ENCODE measurements around the gene SYT13. TPM values are rescaled to one million over a fixed set of nuclear protein-coding genes. Genes with fewer than 3 reads are reported as not detected.

Gene SYT13
- total and polyA plus RNA-seq, 10 of the 15 experiments (the other 5 are each of a cell fraction or from before 2014, with no cell fraction given), result not detected

- TF ChIP-seq, protein P1, sequence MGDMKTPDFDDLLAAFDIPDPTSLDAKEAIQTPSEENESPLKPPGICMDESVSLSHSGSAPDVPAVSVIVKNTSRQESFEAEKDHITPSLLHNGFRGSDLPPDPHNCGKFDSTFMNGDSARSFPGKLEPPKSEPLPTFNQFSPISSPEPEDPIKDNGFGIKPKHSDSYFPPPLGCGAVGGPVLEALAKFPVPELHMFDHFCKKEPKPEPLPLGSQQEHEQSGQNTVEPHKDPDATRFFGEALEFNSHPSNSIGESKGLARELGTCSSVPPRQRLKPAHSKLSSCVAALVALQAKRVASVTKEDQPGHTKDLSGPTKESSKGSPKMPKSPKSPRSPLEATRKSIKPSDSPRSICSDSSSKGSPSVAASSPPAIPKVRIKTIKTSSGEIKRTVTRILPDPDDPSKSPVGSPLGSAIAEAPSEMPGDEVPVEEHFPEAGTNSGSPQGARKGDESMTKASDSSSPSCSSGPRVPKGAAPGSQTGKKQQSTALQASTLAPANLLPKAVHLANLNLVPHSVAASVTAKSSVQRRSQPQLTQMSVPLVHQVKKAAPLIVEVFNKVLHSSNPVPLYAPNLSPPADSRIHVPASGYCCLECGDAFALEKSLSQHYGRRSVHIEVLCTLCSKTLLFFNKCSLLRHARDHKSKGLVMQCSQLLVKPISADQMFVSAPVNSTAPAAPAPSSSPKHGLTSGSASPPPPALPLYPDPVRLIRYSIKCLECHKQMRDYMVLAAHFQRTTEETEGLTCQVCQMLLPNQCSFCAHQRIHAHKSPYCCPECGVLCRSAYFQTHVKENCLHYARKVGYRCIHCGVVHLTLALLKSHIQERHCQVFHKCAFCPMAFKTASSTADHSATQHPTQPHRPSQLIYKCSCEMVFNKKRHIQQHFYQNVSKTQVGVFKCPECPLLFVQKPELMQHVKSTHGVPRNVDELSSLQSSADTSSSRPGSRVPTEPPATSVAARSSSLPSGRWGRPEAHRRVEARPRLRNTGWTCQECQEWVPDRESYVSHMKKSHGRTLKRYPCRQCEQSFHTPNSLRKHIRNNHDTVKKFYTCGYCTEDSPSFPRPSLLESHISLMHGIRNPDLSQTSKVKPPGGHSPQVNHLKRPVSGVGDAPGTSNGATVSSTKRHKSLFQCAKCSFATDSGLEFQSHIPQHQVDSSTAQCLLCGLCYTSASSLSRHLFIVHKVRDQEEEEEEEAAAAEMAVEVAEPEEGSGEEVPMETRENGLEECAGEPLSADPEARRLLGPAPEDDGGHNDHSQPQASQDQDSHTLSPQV (IDR thresholded peaks at IDR 0.05), result no peak
- TF ChIP-seq, protein P2, sequence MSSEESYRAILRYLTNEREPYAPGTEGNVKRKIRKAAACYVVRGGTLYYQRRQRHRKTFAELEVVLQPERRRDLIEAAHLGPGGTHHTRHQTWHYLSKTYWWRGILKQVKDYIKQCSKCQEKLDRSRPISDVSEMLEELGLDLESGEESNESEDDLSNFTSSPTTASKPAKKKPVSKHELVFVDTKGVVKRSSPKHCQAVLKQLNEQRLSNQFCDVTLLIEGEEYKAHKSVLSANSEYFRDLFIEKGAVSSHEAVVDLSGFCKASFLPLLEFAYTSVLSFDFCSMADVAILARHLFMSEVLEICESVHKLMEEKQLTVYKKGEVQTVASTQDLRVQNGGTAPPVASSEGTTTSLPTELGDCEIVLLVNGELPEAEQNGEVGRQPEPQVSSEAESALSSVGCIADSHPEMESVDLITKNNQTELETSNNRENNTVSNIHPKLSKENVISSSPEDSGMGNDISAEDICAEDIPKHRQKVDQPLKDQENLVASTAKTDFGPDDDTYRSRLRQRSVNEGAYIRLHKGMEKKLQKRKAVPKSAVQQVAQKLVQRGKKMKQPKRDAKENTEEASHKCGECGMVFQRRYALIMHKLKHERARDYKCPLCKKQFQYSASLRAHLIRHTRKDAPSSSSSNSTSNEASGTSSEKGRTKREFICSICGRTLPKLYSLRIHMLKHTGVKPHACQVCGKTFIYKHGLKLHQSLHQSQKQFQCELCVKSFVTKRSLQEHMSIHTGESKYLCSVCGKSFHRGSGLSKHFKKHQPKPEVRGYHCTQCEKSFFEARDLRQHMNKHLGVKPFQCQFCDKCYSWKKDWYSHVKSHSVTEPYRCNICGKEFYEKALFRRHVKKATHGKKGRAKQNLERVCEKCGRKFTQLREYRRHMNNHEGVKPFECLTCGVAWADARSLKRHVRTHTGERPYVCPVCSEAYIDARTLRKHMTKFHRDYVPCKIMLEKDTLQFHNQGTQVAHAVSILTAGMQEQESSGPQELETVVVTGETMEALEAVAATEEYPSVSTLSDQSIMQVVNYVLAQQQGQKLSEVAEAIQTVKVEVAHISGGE (CRISPR knock-in tag; IDR thresholded peaks at IDR 0.05), result no peak
- TF ChIP-seq, protein P3, sequence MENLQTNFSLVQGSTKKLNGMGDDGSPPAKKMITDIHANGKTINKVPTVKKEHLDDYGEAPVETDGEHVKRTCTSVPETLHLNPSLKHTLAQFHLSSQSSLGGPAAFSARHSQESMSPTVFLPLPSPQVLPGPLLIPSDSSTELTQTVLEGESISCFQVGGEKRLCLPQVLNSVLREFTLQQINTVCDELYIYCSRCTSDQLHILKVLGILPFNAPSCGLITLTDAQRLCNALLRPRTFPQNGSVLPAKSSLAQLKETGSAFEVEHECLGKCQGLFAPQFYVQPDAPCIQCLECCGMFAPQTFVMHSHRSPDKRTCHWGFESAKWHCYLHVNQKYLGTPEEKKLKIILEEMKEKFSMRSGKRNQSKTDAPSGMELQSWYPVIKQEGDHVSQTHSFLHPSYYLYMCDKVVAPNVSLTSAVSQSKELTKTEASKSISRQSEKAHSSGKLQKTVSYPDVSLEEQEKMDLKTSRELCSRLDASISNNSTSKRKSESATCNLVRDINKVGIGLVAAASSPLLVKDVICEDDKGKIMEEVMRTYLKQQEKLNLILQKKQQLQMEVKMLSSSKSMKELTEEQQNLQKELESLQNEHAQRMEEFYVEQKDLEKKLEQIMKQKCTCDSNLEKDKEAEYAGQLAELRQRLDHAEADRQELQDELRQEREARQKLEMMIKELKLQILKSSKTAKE (IDR thresholded peaks at IDR 0.05; ENCODE audit: low read depth, poor library complexity, severe bottlenecking), result no peak
- no peak for TF ChIP-seq ZBTB40 (IDR thresholded peaks at IDR 0.05; ENCODE audit: borderline replicate concordance)
These were observed 48.3 kb upstream of the SYT13 start (continued) for GRCh38 chr11:45334410-45334809.

Data from GM12878 (cell line).